GM06990 (cell line): ENCODE results near the gene RAB12.
A peak's percentile ranks its signal among the peaks of the same experiment; 100 is the strongest.

ENCODE experiments used
- DNase-seq: peaks from one replicate; pipeline ENCODE4 v3.0.0-alpha.2; 2011; ENCODE audit not compliant: insufficient read length; ENCODE audit errors: extremely low read depth
- H3K27me3 ChIP-seq: replicated peaks from 2 replicates; pipeline ENCODE4 v1.6.0; 2011; ENCODE audit warnings: low read length; ENCODE audit not compliant: control insufficient read depth, insufficient read depth
- H3K36me3 ChIP-seq: 2 replicates; pipeline ENCODE4 v1.5.1; 2011; ENCODE audit warnings: low read length; ENCODE audit not compliant: control insufficient read depth, insufficient read depth
- H3K4me3 ChIP-seq: replicated peaks from 2 replicates; pipeline ENCODE4 v1.5.1; 2011; ENCODE audit warnings: low read depth, mild to moderate bottlenecking, control low read depth, low read length
- TF ChIP-seq, protein P1 (sequence below): IDR thresholded peaks from 2 replicates; pipeline ENCODE4 v1.5.1; 2011; ENCODE audit warnings: low read length, control low read depth, mild to moderate bottlenecking, inconsistent platforms; ENCODE audit not compliant: insufficient read depth, poor library complexity, severe bottlenecking

The RAB12 gene

DNA sequence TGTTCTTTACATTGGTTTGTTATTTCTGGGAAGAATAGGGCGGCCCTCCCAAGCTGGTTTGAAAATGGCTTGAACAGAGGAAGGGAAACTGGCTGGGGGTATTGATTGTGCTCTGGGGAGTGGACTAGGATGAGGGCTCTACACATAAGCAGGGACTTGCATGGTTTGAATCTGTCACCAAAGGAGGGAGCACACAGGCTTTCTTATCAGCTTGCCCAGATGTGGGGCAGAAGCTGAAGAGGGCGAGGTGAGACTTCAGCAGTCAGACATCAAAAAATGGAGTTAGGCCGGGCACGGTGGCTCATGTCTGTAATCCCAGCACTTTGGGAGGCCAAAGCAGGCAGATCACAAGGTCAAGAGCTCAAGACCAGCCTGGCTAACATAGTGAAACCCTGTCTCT is 7.2 kb upstream of the RAB12 start:
- TF ChIP-seq, protein P1, sequence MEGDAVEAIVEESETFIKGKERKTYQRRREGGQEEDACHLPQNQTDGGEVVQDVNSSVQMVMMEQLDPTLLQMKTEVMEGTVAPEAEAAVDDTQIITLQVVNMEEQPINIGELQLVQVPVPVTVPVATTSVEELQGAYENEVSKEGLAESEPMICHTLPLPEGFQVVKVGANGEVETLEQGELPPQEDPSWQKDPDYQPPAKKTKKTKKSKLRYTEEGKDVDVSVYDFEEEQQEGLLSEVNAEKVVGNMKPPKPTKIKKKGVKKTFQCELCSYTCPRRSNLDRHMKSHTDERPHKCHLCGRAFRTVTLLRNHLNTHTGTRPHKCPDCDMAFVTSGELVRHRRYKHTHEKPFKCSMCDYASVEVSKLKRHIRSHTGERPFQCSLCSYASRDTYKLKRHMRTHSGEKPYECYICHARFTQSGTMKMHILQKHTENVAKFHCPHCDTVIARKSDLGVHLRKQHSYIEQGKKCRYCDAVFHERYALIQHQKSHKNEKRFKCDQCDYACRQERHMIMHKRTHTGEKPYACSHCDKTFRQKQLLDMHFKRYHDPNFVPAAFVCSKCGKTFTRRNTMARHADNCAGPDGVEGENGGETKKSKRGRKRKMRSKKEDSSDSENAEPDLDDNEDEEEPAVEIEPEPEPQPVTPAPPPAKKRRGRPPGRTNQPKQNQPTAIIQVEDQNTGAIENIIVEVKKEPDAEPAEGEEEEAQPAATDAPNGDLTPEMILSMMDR = no peak
- Histone ChIP-seq H3K27me3 (no peaks in the 10 kb centered on the region), H3K36me3 (no peaks in the 10 kb centered on the region), H3K4me3 (no peak overlapping the region)
- DNase-seq = no peak

DNA sequence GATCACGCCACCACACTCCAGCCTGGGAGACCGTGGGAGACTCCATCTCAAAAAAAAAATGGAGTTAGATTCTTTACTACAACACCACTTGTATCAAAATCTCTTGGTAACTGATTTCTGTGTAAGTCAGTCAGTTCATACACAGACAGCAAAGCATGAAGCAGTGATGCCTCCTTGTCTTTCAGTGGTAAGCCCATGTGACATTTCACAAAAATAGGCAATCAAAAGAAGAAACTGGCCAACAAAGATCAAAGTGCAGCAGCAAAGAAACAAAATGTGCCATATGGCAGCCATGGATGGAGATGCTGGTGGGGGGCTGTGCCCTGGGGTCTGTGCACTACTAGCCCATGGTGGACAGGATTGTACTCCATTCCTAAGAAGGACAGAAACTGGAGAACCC is 6.7 kb upstream of the RAB12 start:
- no peaks in the 10 kb centered on the region for H3K36me3 ChIP-seq

DNA sequence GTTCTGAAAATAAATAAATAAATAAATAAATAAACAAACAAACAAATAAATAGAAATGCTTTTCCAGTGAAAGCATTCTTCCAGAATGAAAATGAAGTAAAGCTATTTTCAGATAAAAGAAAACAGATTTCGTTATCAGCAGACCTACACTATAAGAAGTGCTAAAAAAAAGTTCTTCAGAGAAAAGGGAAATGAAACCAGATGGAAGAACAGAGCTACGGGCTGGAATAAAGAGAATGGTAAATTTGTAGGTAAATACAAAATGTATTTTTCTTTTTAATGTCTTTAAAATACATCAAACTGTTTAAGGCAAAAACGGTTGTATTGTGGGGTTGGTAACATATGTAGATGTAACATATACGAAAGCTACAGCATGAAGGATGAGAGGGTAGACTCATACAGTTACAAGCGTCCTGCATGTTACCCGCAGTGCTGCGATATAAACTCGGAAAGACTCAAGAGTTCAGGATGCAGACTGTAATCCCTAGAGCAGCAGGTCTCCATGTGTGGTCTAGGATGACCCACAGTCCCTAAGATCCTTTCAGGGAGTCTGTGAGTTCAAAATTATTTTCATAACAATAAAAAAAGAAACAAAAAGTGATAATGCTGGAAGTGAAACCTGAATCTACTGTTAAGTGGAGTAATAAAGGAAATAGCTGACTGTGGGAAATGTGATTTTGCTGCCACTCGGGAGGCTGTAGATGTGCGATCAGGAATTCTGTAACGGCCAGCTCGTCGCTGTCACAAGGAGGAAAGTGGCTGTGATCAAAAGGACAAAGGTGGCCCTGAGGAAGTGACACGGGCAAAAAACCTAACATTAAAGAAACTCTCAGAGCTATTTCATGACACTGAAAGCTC is 5.3 kb upstream of the RAB12 start:
- DNase-seq = peak; percentile 21
- TF ChIP-seq, protein P1 = no peak
- Histone ChIP-seq H3K36me3 (no peaks in the 10 kb centered on the region), H3K27me3 (no peaks in the 10 kb centered on the region), H3K4me3 (peak overlapping the region; percentile 64)

More for the DNA sequence above, 6.7 kb upstream of the RAB12 start:
- Histone ChIP-seq H3K4me3 (no peak overlapping the region), H3K27me3 (no peaks in the 10 kb centered on the region)
- no peak for DNase-seq
- TF ChIP-seq, protein P1 = no peak

DNA sequence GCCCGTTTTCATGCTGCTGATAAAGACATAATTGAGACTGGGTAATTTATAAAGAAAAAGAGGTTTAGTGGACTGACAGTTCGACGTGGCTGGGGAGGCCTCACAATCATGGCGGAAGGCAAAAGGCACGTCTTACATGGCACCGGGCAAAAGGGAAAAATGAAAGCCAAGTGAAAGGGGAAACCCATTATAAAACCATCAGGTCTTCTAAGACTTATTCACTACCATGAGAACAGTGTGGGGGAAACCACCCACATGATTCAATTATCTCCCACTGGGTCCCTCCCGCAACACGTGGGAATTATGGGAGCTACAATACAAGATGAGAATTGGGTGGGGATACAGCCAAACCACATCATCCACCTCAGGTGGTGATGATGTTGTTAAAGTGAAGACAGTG is 3.3 kb upstream of the RAB12 start:
- H3K27me3 ChIP-seq = no peaks in the 10 kb centered on the region
- H3K4me3 ChIP-seq = no peak overlapping the region
- DNase-seq = no peak
- TF ChIP-seq, protein P1 = no peak
- H3K36me3 ChIP-seq = no peaks in the 10 kb centered on the region

DNA sequence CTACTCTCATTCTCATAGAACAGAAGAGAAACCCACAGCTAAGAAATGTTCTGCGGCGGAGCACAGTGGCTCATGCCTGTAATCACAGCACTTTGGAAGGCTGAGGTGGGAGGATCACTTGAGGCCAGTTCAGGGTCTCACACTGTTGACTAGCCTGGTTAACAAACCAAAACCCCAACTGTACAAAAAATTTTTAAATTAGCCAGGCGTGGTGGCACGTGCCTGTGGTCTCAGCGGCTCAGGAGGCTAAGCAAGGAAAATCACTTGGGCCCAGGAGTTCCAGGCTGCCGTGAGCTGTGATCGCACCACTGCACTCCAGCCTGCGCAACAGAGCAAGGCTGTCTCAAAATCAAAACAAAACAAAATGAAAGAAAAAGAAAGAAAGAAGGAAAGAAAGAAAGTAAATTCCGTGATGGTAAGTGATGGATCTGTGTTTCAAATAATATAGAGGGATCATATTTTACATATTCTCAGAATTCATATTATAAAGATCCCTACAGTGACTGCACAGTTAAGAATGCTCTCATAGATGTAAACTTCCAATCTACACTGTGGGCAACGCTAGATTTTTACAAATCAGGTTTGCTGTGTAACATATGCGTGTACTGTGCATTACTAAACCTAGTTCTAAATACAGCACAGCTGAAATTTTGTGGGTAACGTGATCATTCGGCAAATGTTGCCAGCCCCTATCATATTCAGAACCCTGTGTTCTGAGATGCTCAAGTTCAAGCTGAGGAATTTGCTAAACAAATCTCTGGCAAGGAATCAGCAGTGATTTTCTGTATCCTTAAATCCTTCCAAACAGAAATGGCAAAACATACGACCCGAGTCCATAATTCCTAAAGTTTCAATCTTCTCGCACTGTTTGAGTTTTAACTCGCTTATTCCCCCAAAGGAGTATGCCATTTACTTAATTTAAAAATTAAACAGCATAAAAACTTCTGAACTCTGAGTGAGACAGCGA is 1.2 kb upstream of the RAB12 start:
- Histone ChIP-seq H3K27me3 (no peaks in the 10 kb centered on the region), H3K36me3 (no peaks in the 10 kb centered on the region), H3K4me3 (peak overlapping the region; percentile 60)
- peak; percentile 50 for DNase-seq
- TF ChIP-seq, protein P1 = no peak
